Peyer's patch (tissue), 4 donors: ENCODE results near the gene ZNF496.

Experiments used
- POLR2A ChIP-seq, 2 donors: fragments of 450-650 bp; IDR thresholded peaks; one replicate each; pipeline ENCODE4 v1.5.1; 2017; ENCODE audit warnings: antibody characterized with exemption in 2 of 2, mild to moderate bottlenecking in 2 of 2, moderate library complexity in 2 of 2
- TF ChIP-seq, protein P1 (sequence below), 6 experiments: fragments of 450-650 bp in 4 of 6; fragments of 200-600 bp in 2 of 6; sonication (generic) in 1 of 6; IDR thresholded peaks; one replicate each; pipeline ENCODE4 v1.5.1; 2017 to 2019; ENCODE audit warnings: antibody characterized with exemption in 6 of 6, mild to moderate bottlenecking in 3 of 6, moderate library complexity in 1 of 6

DNA sequence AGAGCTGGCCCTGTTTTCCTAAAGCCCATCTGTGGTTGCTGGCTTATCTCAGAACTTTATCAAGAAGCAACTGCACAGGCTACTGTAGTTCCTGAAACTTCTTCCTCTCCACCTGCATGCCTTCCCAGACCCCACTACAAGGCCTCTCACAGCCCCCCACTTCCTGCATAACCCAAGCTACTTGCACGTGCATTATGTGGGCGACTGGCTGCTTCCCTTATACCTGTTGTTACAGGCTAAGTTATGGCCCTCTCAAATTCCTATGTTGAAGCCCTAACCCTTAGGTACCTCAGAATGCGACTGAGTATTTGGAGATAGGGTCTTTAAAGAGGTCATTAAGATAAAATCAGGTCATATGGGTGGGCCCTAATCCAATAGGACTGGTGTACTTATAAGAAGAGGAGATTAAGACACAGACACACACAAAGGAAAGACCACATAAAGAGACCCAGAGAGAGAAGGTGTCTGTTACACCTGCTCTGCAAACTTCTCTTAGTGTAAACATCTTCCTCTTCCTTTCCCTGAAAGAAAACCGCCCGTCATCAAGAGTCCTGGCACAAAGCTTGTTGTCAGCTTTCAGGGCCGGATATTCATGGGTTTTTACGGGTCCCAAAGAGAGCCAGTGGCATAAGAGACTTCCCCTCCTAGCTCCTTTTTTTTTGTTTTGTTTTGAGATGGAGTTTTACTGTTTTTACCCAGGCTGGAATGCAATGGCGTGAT lies 5.1 kb downstream of the ZNF496 start:
- TF ChIP-seq POLR2A (IDR thresholded peaks at IDR 0.05), result no peak
- TF ChIP-seq, protein P1, sequence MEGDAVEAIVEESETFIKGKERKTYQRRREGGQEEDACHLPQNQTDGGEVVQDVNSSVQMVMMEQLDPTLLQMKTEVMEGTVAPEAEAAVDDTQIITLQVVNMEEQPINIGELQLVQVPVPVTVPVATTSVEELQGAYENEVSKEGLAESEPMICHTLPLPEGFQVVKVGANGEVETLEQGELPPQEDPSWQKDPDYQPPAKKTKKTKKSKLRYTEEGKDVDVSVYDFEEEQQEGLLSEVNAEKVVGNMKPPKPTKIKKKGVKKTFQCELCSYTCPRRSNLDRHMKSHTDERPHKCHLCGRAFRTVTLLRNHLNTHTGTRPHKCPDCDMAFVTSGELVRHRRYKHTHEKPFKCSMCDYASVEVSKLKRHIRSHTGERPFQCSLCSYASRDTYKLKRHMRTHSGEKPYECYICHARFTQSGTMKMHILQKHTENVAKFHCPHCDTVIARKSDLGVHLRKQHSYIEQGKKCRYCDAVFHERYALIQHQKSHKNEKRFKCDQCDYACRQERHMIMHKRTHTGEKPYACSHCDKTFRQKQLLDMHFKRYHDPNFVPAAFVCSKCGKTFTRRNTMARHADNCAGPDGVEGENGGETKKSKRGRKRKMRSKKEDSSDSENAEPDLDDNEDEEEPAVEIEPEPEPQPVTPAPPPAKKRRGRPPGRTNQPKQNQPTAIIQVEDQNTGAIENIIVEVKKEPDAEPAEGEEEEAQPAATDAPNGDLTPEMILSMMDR (IDR thresholded peaks at IDR 0.05), result no peak
